ENCODE data around the gene CYB561D1.

CYB561D1 gene

DNA sequence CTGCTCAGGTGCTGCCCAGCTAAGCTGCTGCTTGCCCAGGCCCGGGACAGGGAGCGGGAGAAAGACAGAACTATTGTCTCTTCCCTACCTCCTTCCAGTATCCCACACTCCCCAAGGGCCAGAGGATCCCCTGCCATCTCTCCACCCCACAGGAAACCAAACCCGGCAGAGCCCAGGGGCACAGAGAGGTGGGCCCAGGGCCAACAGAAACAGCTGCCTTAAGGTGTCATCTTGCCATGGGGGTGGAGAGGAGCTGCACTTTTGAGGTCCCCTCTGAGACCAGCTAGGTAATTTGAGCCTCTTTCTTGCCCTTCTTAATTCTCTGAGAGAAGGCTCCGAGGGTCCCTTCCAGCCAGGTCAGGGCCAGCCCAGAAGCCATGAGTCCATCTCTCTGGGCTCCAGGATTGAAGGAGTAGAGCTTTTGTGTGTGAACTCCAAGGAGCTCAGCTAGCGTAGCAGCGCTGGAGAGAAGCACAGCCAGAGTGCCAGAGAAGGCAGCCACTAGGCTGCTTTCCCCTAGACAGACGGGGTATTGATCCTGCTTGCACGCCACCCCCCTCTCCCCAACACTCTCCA, 36.1 kb downstream of the CYB561D1 start:
- Histone ChIP-seq H3K36me3 (ENCODE audit: insufficient read depth, low read length) (no peaks in the 10 kb centered on the region), H3K9me3 (ENCODE audit: low read length) (no peaks in the 10 kb centered on the region), H2AFZ (ENCODE audit: low read depth, low read length) (no peak overlapping the region), H3K4me3 (ENCODE audit: low read length) (no peak overlapping the region), H3K27me3 (ENCODE audit: insufficient read depth, low read length) (peaks cover 19% of the 10 kb centered on the region), H3K4me1 (ENCODE audit: insufficient read depth, low read length) (peaks cover 14% of the 10 kb centered on the region)

DNA sequence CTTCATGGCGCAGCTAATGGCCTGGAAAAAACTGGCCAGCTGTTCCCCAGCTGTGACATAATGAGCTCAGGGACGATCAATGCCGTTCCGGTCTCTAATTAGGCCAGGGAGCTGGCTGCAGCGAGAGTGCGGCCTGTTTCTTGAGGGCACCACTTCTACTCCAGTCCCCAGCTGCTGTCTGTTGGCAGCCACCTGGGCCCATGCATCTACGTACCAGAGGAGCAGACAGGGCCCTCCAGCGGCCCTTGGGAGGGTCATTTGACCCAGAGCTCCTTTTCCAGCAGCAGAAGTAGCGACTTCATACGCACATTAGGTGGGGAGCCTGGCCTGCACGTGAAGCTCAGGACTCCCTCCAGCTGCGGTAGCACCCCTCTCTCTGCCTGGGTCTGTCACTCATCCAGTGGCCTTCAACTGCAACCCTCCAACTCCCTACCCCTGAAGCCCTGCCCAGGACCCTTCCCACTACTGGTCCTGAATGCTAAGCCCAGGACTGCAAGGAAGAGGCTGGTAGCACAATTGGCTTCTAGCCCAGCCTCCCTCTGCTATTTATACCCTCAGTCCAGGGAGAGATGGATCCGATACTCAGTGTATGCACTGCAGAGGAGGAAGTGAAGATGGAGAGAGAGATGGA, 36.7 kb downstream of the CYB561D1 start:
- Histone ChIP-seq H3K27me3 (ENCODE audit: insufficient read depth, low read length) (peaks cover 18% of the 10 kb centered on the region), H3K4me1 (ENCODE audit: insufficient read depth, low read length) (peaks cover 14% of the 10 kb centered on the region), H3K9me3 (ENCODE audit: low read length) (no peaks in the 10 kb centered on the region), H2AFZ (ENCODE audit: low read depth, low read length) (no peak overlapping the region), H3K36me3 (ENCODE audit: insufficient read depth, low read length) (no peaks in the 10 kb centered on the region), H3K4me3 (ENCODE audit: low read length) (no peak overlapping the region)

DNA sequence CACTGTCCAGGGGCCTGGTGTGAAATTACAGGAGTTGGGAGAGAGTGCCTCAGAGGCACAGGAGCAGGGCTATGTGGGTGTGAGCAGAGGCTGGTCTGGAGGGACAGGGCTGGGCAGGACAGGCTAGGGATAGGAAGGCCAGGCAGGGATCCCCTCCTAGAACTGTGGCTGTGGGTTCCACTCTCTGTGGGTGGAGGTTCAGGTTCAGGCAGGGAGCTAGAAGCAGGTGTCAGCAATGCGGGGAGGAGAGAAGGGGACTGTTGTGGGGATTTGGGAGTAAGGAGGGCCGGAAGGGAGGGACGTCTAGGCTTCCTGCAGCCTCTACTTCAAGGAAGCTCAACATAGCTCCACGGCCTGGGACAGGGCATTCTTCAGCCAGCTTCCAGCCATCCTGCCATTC, 37.5 kb downstream of the CYB561D1 start:
- Histone ChIP-seq H3K4me3 (ENCODE audit: low read length) (no peak overlapping the region), H3K36me3 (ENCODE audit: insufficient read depth, low read length) (no peaks in the 10 kb centered on the region), H3K9me3 (ENCODE audit: low read length) (no peaks in the 10 kb centered on the region), H2AFZ (ENCODE audit: low read depth, low read length) (no peak overlapping the region), H3K4me1 (ENCODE audit: insufficient read depth, low read length) (peaks cover 19% of the 10 kb centered on the region), H3K27me3 (ENCODE audit: insufficient read depth, low read length) (peaks cover 15% of the 10 kb centered on the region)

DNA sequence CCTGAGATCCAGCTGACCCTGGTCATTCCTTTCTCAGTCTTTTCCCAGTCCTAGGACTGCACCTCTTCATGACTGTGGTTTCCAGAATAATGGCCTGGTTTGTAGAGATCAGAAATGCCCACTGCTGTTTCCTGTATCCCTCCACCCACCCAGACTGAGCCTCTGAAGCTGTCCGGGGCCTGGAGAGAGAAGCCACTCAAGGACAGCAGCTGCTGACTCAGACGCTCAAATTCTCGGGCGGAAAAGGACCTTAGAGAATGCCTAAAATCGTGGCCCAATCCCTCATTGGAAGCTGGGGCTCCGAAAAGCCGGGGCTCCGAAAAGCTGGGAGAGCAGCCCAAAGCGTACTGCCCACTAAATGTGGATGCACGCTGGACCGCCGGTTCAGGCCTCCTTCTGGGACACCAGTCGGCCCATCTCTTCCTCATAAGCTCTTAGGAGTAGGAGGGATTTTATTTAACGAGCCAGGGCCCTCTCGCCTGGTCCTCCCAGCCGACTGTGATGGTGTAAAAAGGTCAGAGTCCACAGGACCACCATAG, 38.0 kb downstream of the CYB561D1 start:
- Histone ChIP-seq H3K4me3 (ENCODE audit: low read length) (no peak overlapping the region), H3K4me1 (ENCODE audit: insufficient read depth, low read length) (peaks cover 19% of the 10 kb centered on the region), H3K27me3 (ENCODE audit: insufficient read depth, low read length) (peaks cover 15% of the 10 kb centered on the region), H3K36me3 (ENCODE audit: insufficient read depth, low read length) (no peaks in the 10 kb centered on the region), H2AFZ (ENCODE audit: low read depth, low read length) (peak overlapping the region; percentile 42), H3K9me3 (ENCODE audit: low read length) (no peaks in the 10 kb centered on the region)

DNA sequence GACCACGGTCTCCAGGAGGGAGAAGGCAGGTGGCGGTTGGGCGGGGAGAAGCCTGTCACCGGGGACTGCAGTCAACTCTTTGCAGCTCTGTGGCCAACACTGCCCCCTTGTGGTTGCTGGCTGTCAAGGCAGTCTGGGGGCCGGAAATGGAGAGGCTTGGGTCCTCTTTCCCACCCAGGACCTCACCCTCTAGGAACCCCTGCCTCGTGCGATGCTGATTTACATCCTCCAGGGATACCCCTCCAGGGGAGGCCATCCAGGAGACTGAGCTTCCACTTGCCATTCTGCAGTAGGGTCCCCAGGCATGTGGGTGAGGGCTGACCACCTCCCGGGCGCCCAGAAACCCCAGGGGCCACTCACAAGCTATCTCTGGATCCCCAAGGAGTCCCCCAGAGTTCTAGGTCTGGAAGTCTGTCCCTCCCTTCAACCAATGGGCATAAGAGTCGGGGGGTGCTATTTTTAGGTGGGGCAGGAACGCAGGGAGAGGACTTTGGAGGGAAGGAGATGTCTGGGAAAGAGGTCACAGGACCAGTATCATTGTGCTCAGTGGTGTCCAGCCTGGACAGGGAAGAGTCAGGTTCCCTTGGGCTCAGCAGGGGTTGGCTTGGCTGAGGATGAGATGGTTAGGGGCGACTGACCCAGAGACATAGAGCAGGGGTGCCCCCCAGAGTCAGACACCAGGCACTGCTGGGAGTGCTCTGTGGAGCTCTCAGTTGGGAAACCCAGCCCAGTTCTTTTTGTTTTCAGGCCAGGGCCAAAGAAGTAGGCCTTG, 38.7 kb downstream of the CYB561D1 start:
- Histone ChIP-seq H3K27me3 (ENCODE audit: insufficient read depth, low read length) (peaks cover 15% of the 10 kb centered on the region), H3K36me3 (ENCODE audit: insufficient read depth, low read length) (no peaks in the 10 kb centered on the region), H3K9me3 (ENCODE audit: low read length) (no peaks in the 10 kb centered on the region), H2AFZ (ENCODE audit: low read depth, low read length) (peak overlapping the region; percentile 42), H3K4me1 (ENCODE audit: insufficient read depth, low read length) (peaks cover 19% of the 10 kb centered on the region), H3K4me3 (ENCODE audit: low read length) (no peak overlapping the region)

DNA sequence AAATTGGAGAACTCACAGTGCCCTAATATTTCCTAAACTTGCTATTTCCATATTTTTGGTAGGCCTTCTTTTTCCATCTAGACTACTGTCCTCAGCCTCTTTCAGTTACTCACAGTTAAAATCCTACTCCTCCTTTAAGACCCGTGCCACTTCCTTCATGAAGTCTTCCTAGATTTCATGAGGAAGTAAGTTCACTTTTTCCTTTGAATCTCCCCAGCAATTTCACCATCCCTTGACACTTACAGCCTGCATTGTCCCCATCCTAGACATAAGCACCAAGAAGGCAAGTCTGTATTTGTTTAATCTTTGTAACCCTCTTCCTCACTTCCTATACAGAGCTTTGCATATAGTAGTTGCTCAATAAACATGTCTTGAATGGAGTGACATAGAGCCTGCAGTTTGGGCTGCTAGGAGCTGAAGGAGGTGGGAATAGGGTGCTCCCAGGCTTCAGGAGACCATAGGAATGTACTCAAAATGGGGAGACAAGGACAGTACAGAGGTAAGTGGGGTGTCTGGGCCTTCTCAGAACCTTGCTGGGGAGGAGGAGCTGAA, 40.5 kb downstream of the CYB561D1 start:
- H3K9me3 ChIP-seq (ENCODE audit: low read length) = no peaks in the 10 kb centered on the region
- peaks cover 19% of the 10 kb centered on the region for H3K27me3 ChIP-seq (ENCODE audit: insufficient read depth, low read length)
- no peak overlapping the region for H2AFZ ChIP-seq (ENCODE audit: low read depth, low read length)
- H3K4me1 ChIP-seq (ENCODE audit: insufficient read depth, low read length) = peaks cover 19% of the 10 kb centered on the region
- no peaks in the 10 kb centered on the region for H3K36me3 ChIP-seq (ENCODE audit: insufficient read depth, low read length)
- no peak overlapping the region for H3K4me3 ChIP-seq (ENCODE audit: low read length)

DNA sequence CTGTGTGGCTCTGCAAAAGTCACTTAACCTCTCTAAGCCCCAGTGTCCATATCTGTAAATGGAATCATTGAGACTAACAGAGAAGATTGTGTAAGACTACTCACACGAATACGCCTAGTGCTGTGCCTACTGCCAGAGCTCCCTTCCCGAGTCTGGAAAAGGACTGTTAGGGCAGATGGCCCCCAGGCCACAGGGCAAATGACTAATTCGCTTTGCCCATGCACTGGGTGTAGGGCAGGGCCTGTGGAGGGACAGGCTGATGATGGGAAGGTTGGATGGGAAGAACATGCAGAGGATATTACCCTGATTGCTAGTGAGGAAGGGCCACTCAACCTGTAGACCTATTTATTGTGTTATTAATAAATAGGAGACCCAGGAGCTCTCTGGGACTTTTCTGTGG, 41.6 kb downstream of the CYB561D1 start:
- Histone ChIP-seq H3K9me3 (ENCODE audit: low read length) (no peaks in the 10 kb centered on the region), H3K4me3 (ENCODE audit: low read length) (no peak overlapping the region), H3K36me3 (ENCODE audit: insufficient read depth, low read length) (no peaks in the 10 kb centered on the region), H3K27me3 (ENCODE audit: insufficient read depth, low read length) (peaks cover 26% of the 10 kb centered on the region), H3K4me1 (ENCODE audit: insufficient read depth, low read length) (peaks cover 20% of the 10 kb centered on the region), H2AFZ (ENCODE audit: low read depth, low read length) (no peak overlapping the region)

DNA sequence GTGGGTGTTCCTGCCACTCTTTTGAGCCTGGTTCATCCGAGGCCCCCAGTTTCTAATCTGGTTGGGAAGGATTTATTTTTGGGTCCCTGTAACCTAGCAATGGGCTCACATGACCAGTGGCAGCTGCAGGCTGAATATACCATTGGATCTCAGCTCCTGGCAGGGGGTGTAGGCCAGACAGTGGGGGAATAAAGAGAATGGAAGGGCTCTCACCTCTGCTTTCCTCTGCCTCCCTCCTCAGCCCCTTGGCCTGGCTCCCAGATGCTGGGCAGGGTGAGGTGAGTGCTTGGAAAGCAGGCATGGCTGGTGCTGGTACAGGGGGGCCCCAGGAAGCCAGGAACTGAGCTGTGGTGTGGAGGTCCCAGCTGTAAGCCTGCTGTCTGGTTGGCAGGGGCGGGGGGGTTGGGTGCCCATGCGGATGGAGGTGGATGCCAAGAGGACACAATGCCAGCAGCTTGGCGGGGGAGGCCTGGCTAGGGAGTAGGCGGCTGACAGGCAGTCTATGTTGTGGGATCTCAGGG, 42.1 kb downstream of the CYB561D1 start:
- Histone ChIP-seq H3K9me3 (ENCODE audit: low read length) (no peaks in the 10 kb centered on the region), H3K36me3 (ENCODE audit: insufficient read depth, low read length) (no peaks in the 10 kb centered on the region), H3K27me3 (ENCODE audit: insufficient read depth, low read length) (peaks cover 30% of the 10 kb centered on the region)

DNA sequence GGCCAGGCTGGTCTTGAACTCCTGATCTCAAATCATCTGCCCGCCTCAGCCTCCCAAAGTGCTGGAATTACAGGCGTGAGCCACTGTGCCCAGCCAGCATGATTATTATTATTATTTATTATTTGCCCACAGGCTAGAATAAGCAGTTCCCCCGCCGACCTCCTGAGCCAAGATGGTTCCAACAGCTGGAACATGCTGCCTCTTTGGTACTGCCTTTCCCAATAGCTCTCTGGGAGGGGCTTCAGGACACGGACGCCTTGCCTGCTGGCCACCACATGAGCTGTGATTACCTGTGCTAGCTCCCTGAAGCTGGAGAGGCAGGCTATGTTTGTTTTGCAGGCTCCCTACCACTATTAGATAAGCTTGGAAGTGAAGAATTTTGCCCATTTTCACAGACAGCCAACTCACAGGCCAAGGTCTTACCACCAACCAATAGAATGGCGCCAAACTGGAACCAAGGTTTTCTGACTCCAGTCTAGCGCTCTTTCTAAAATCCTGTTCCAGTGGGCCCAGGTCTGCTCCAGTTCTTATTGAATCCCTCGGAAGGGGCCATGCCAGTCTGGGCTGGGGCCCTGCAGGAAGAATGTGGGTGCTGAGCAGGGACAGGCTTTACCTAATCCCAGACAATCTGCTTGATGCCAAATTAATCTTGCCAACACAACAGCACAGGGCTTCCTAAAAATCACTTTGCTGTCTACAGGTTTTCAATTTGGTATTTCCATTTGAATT, 43.7 kb downstream of the CYB561D1 start:
- H2AFZ ChIP-seq (ENCODE audit: low read depth, low read length) = no peak overlapping the region
- peaks cover 23% of the 10 kb centered on the region for H3K27me3 ChIP-seq (ENCODE audit: insufficient read depth, low read length)
- H3K4me1 ChIP-seq (ENCODE audit: insufficient read depth, low read length) = peaks cover 10% of the 10 kb centered on the region

More for the DNA sequence above, 42.1 kb downstream of the CYB561D1 start:
- no peak overlapping the region for H3K4me3 ChIP-seq (ENCODE audit: low read length)
- peaks cover 20% of the 10 kb centered on the region for H3K4me1 ChIP-seq (ENCODE audit: insufficient read depth, low read length)
- H2AFZ ChIP-seq (ENCODE audit: low read depth, low read length) = no peak overlapping the region

DNA sequence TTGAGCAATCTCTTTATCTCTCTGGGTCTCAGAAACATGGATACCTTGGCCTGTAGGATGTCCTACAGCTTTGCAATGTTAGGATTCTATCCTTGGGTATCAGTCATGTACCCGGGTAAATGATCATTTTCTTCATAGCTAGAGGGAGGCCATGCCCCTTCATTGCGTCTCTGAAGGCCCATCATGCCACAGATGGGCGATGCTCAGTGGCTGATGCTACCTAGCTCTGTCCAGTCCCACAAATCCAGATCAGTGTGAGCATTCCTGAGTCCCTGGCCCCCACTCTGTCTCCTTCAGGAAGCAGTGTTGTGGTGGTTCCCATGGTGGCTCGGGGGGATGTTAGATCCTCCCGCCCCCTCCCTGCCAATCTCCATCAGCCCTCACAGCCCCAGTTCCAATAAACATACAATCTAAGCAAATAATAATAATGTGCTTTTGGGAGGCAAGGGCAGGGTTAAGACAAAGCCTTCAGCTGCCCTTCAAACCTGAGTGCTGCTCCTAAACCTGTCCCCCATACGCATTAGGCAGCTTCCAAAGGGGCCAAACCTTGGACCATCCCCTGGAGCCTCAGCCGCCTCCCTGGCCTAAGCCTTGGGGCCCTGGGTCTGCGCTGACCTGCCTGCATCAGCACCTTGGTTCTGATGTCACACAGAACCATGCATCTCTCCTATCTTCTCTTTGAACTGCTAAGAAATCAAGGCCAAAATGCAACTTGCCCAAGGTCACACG, 45.1 kb downstream of the CYB561D1 start:
- no peaks in the 10 kb centered on the region for H3K9me3 ChIP-seq (ENCODE audit: low read length)
- H2AFZ ChIP-seq (ENCODE audit: low read depth, low read length) = no peak overlapping the region
- H3K36me3 ChIP-seq (ENCODE audit: insufficient read depth, low read length) = no peaks in the 10 kb centered on the region
- H3K4me1 ChIP-seq (ENCODE audit: insufficient read depth, low read length) = peaks cover 8% of the 10 kb centered on the region
- H3K27me3 ChIP-seq (ENCODE audit: insufficient read depth, low read length) = peaks cover 23% of the 10 kb centered on the region
- no peak overlapping the region for H3K4me3 ChIP-seq (ENCODE audit: low read length)

More for the DNA sequence above, 43.7 kb downstream of the CYB561D1 start:
- Histone ChIP-seq H3K4me3 (ENCODE audit: low read length) (no peak overlapping the region), H3K9me3 (ENCODE audit: low read length) (no peaks in the 10 kb centered on the region), H3K36me3 (ENCODE audit: insufficient read depth, low read length) (no peaks in the 10 kb centered on the region)

DNA sequence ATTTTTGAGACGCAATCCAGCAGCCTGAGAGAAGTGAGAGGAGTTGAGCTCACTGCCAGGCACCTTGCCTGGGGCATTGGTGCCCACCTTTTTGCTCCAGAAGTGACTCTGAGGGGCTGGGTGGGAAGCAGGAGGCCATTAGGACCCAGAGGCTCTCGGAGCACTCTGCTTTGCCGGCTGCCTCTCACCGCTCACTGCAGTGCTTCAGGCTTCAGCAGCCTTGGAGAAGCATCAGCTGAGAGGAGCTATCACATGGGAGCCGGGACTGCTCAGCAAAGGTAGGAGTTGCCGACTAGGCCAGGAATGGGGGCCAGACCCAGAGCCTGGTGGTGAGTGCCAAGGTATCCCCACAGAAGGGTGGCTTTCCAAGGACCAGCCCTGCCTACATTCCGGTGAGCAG, 45.8 kb downstream of the CYB561D1 start, which contains the start of gene GPR61:
GPR61 (plus strand) TSS at position 197 of the 400 bp plus-strand sequence. CDS start 3,151 bp downstream, outside the sequence.
- H3K27me3 ChIP-seq (ENCODE audit: insufficient read depth, low read length) = peaks cover 23% of the 10 kb centered on the region
- no peaks in the 10 kb centered on the region for H3K36me3 ChIP-seq (ENCODE audit: insufficient read depth, low read length)
- no peak within 1 kb of the TSS for H3K4me3 ChIP-seq (ENCODE audit: low read length)
- H2AFZ ChIP-seq (ENCODE audit: low read depth, low read length) = no peak within 1 kb of the TSS
- peaks cover 8% of the 10 kb centered on the region for H3K4me1 ChIP-seq (ENCODE audit: insufficient read depth, low read length)
- no peaks in the 10 kb centered on the region for H3K9me3 ChIP-seq (ENCODE audit: low read length)

DNA sequence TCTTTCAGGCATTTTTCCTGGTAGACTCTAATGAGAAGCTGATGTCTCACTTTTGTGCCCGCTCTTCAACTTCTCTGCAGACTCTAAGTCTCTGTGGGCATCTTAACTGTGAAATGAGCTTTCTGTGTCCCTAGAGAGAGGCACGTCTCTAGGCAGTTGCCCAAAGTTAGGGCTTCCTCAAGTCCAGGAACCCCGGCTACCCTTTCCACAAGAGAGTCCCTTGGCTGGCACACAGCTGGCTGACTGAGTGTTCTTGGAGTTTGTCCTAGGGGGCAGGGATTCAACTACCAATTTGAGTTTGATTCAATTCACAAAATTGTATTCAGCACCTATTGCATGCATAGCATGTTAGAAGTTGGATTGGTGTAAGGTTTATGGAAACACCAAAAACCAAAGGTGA, 47.2 kb downstream of the CYB561D1 start:
- H3K36me3 ChIP-seq (ENCODE audit: insufficient read depth, low read length) = no peaks in the 10 kb centered on the region
- H3K4me1 ChIP-seq (ENCODE audit: insufficient read depth, low read length) = peaks cover 6% of the 10 kb centered on the region
- H2AFZ ChIP-seq (ENCODE audit: low read depth, low read length) = no peak overlapping the region
- no peak overlapping the region for H3K4me3 ChIP-seq (ENCODE audit: low read length)
- H3K27me3 ChIP-seq (ENCODE audit: insufficient read depth, low read length) = peaks cover 23% of the 10 kb centered on the region
- H3K9me3 ChIP-seq (ENCODE audit: low read length) = no peaks in the 10 kb centered on the region

All from neuron (in vitro differentiated cells).